Naive B cell (primary cell): ENCODE results near the gene LYPD3. TPM values are rescaled to one million over a fixed set of nuclear protein-coding genes. Genes with fewer than 3 reads are reported as not detected.

Experiments
- polyA plus RNA-seq, 6 donors: library from polyadenylated mRNA; unstranded; fragments of 300-500 nt; fragmentation: Illumina TruSeq; gene quantifications; one replicate each; pipeline ENCODE4 v1.2.3, GENCODE V29; 2021; ENCODE audit warnings: low read depth in 6 of 6

Gene LYPD3
- polyA plus RNA-seq, 6 donors from 2014 or later: 0.24 to 0.90 (median 0.45) TPM; not detected in 2

Other genes starting within 250 kb of the LYPD3 start
- not detected for gene PSG9, start 196.1 kb downstream of the LYPD3 start, polyA plus RNA-seq
- under 1 TPM in 1 of 6 donors, not detected in 5; 0.28 TPM for gene CD177, start 111.9 kb downstream of the LYPD3 start, polyA plus RNA-seq
- gene TEX101, start 50.7 kb downstream of the LYPD3 start, polyA plus RNA-seq: not detected
- gene PHLDB3, start 39.1 kb upstream of the LYPD3 start, polyA plus RNA-seq: 1 to 10 TPM in 5 of 6 donors, under 1 TPM in 1; 0.26 to 4.2 (median 2.5) TPM
- 10 to 100 TPM; 15.5 to 30.7 (median 24.0) TPM for gene ETHE1, start 61.6 kb upstream of the LYPD3 start, polyA plus RNA-seq
- gene ZNF575, start 67.6 kb upstream of the LYPD3 start, polyA plus RNA-seq: 1 to 10 TPM in 4 of 6 donors, under 1 TPM in 2; 0.39 to 2.2 (median 1.6) TPM
- 10 to 100 TPM; 24.4 to 32.4 (median 29.6) TPM for gene XRCC1, start 109.9 kb upstream of the LYPD3 start, polyA plus RNA-seq
- gene PINLYP, start 110.2 kb upstream of the LYPD3 start, polyA plus RNA-seq: 1 to 10 TPM in 5 of 6 donors, not detected in 1; 1.1 to 2.6 (median 2.0) TPM
- 1 to 10 TPM in 4 of 6 donors, under 1 TPM in 1, not detected in 1; 0.93 to 2.4 (median 1.3) TPM for gene IRGQ, start 130.5 kb upstream of the LYPD3 start, polyA plus RNA-seq
- 10 to 100 TPM in 3 of 6 donors, 1 to 10 TPM in 3; 2.3 to 13.6 (median 10.1) TPM for gene ZNF576, start 131.0 kb upstream of the LYPD3 start, polyA plus RNA-seq
- under 1 TPM in 3 of 6 donors, not detected in 3; 0.24 to 0.73 (median 0.25) TPM for gene SRRM5, start 146.5 kb upstream of the LYPD3 start, polyA plus RNA-seq
- gene ZNF428, start 154.0 kb upstream of the LYPD3 start, polyA plus RNA-seq: 10 to 100 TPM in 4 of 6 donors, 1 to 10 TPM in 2; 8.2 to 18.4 (median 11.1) TPM
- gene CADM4, start 174.2 kb upstream of the LYPD3 start, polyA plus RNA-seq: under 1 TPM in 4 of 6 donors, not detected in 2; 0.12 to 0.22 (median 0.19) TPM
- gene PLAUR, start 204.6 kb upstream of the LYPD3 start, polyA plus RNA-seq: 1 to 10 TPM in 1 of 6 donors, under 1 TPM in 4, not detected in 1; 0.37 to 1.1 (median 0.84) TPM